Endothelial cell of umbilical vein (primary cell): Measurements from ENCODE around the gene CDK11B. TPM values are rescaled to one million over a fixed set of nuclear protein-coding genes. Genes with fewer than 3 reads are reported as not detected.

Source experiments
- BruUV-seq: library from RNA; stranded (reverse); fragments of 400-500 nt; replicated peaks from 2 replicates; lab custom pipeline; 2021; lab: Mats Ljungman, UMichigan
- CTCF ChIA-PET: fragments of 300-600, 350-600 bp; sonication (Branson Sonifier 250); formaldehyde crosslinking; loops from one replicate; lab custom pipeline; 2021; ENCODE audit warnings: antibody characterized with exemption, inconsistent platforms; lab: Charles Lee
- POLR2A ChIA-PET: fragments of 300-600, 350-600 bp; sonication (Branson Sonifier 250); formaldehyde crosslinking; loops from one replicate; lab custom pipeline; 2021; ENCODE audit warnings: antibody characterized with exemption, inconsistent platforms; lab: Charles Lee
- DNase-seq: peaks from one replicate; pipeline ENCODE4 v3.0.0-alpha.2; 2011; ENCODE audit warnings: low read depth, low spot score
- FAIRE-seq: peaks from 2 replicates; lab custom pipeline; 2011; peaks lifted over from hg19 to GRCh38; lab: Jason Lieb, UNC
- H2AFZ ChIP-seq: 2 replicates; pipeline ENCODE4 v1.6.0; 2012; ENCODE audit warnings: low read depth, low read length, control low read depth, inconsistent platforms
- H3K27ac ChIP-seq: 2 replicates; pipeline ENCODE4 v1.5.1; 2011; ENCODE audit warnings: low read depth, mild to moderate bottlenecking, control low read depth, low read length, moderate library complexity; ENCODE audit not compliant: insufficient read depth
- H3K27me3 ChIP-seq, 2 experiments: 2 replicates each; pipeline versions ENCODE4 v1.6.0 to v1.6.1; 2011; ENCODE audit warnings: low read length in 2 of 2, mixed read lengths in 1 of 2; ENCODE audit not compliant: control insufficient read depth in 2 of 2, insufficient read depth in 2 of 2
- H3K36me3 ChIP-seq, 2 experiments: 2 replicates in 1 of 2; 3 replicates in 1 of 2; pipeline ENCODE4 v1.5.1; 2011; ENCODE audit warnings: low read length in 2 of 2, mild to moderate bottlenecking in 1 of 2, moderate library complexity in 1 of 2; ENCODE audit not compliant: control insufficient read depth in 2 of 2, insufficient read depth in 2 of 2; ENCODE audit errors: extremely low read depth in 1 of 2
- H3K4me1 ChIP-seq: 3 replicates; pipeline ENCODE4 v1.5.1; 2011; ENCODE audit warnings: mild to moderate bottlenecking, low read length; ENCODE audit not compliant: control insufficient read depth, insufficient read depth; ENCODE audit errors: extremely low read depth
- H3K4me2 ChIP-seq: 2 replicates; pipeline ENCODE4 v1.6.1; 2011; ENCODE audit warnings: low read length, control low read depth, mixed read lengths; ENCODE audit not compliant: insufficient read depth
- H3K4me3 ChIP-seq, 3 experiments: fragments of 200-600 bp in 1 of 3; sonication (generic), shearing (Covaris generic) in 1 of 3; replicated peaks in 1 of 3; 2 replicates each; pipeline ENCODE4 v1.5.1; 2011 to 2016; ENCODE audit warnings: control low read depth in 3 of 3, low read length in 3 of 3, mild to moderate bottlenecking in 2 of 3, inconsistent platforms in 1 of 3, low read depth in 1 of 3, moderate library complexity in 1 of 3; ENCODE audit not compliant: insufficient read depth in 1 of 3
- H3K79me2 ChIP-seq: 2 replicates; pipeline ENCODE4 v1.6.0; 2012; ENCODE audit warnings: low read length, inconsistent platforms; ENCODE audit not compliant: control insufficient read depth, insufficient read depth
- H3K9ac ChIP-seq: replicated peaks from 2 replicates; pipeline ENCODE3; 2011; ENCODE audit warnings: low read length, control low read depth; ENCODE audit not compliant: insufficient read depth; ENCODE audit errors: extremely low read depth
- H3K9me1 ChIP-seq: replicated peaks from 3 replicates; pipeline ENCODE4 v1.6.0; 2011; ENCODE audit warnings: mild to moderate bottlenecking, low read length; ENCODE audit not compliant: control insufficient read depth, insufficient read depth; ENCODE audit errors: extremely low read depth
- H3K9me3 ChIP-seq: replicated peaks from 2 replicates; pipeline ENCODE4 v1.5.1; 2012; ENCODE audit warnings: low read length, inconsistent platforms; ENCODE audit not compliant: control insufficient read depth, insufficient read depth
- H4K20me1 ChIP-seq: replicated peaks from 2 replicates; pipeline ENCODE3; 2011; ENCODE audit warnings: mild to moderate bottlenecking, low read length; ENCODE audit not compliant: control insufficient read depth, insufficient read depth; ENCODE audit errors: extremely low read depth
- CTCF ChIP-seq, 2 donors: IDR thresholded peaks; 1 replicate in 1 of 2; 2 replicates in 1 of 2; pipeline ENCODE4 v1.5.1; 2011; ENCODE audit warnings: low read length in 2 of 2, mild to moderate bottlenecking in 2 of 2, moderate library complexity in 2 of 2, control low read depth in 1 of 2, inconsistent platforms in 1 of 2, low read depth in 1 of 2; ENCODE audit not compliant: insufficient read depth in 1 of 2; ENCODE audit errors: extremely low read depth in 1 of 2
- EZH2 ChIP-seq: IDR thresholded peaks from 2 replicates; pipeline ENCODE4 v1.6.1; 2012; ENCODE audit warnings: borderline replicate concordance, low read depth, mild to moderate bottlenecking, moderate library complexity, low read length, inconsistent platforms; ENCODE audit not compliant: severe bottlenecking
- FOS ChIP-seq: IDR thresholded peaks from 2 replicates; pipeline ENCODE4 v1.6.1; 2011; ENCODE audit warnings: mild to moderate bottlenecking, low read length, moderate library complexity, borderline replicate concordance; ENCODE audit not compliant: insufficient read depth
- GATA2 ChIP-seq: IDR thresholded peaks from 2 replicates; pipeline ENCODE4 v1.7.0; 2011; ENCODE audit warnings: low read depth, mild to moderate bottlenecking, moderate library complexity, mixed read lengths, low read length; ENCODE audit not compliant: insufficient read length, insufficient read depth
- POLR2A ChIP-seq: IDR thresholded peaks from 2 replicates; pipeline ENCODE4 v1.6.1; 2012; ENCODE audit warnings: low read depth, mild to moderate bottlenecking, control low read depth, low read length
- POLR2AphosphoS5 ChIP-seq: IDR thresholded peaks from 2 replicates; pipeline ENCODE4 v1.6.1; 2012; ENCODE audit warnings: low read depth, mild to moderate bottlenecking, control low read depth, low read length, moderate library complexity; ENCODE audit not compliant: insufficient read depth
- dilution Hi-C: fragments of 300-500 bp; cut with MboI; formaldehyde crosslinking; loops from one replicate; pipeline ENCODE4 v1.15.0; 2019; ENCODE audit warnings: low sequenced_read_pairs; ENCODE audit not compliant: extremely low pct_ligation_motif_present
- intact Hi-C: fragments of 100-400 bp; cut with micrococcal nuclease; formaldehyde crosslinking; loops from one replicate; pipeline ENCODE4 v1.10.0; 2022
- polyA plus RNA-seq, 4 experiments: library from polyadenylated mRNA; depleted of rRNA in 3 of 4; stranded (reverse) in 3 of 4; unstranded in 1 of 4; fragments of >200 nt; gene quantifications; 2 replicates each; pipeline versions ENCODE4 v1.2.1 to v1.2.3, GENCODE V29; 2011 to 2012; ENCODE audit warnings: missing spikeins in 1 of 4
- total RNA-seq: library from RNA; stranded (reverse); gene quantifications from 2 replicates; pipeline ENCODE4 v1.2.3, GENCODE V29; 2021

Gene CDK11B
- total and polyA plus RNA-seq, 2 donors (not counting 3 experiments of a cell fraction or from before 2014, with no cell fraction given) = 16.4 to 32.0 TPM

- Histone ChIP-seq H3K27me3 (peaks cover 3 to 24% of the 10 kb centered on the region in 2 experiments), H2AFZ (no peak overlapping the region), H3K27ac (no peak overlapping the region), H3K4me3 (no peak overlapping the region), H3K4me2 (no peak overlapping the region), H3K9ac (no peak overlapping the region), H3K36me3 (peaks cover 0 to under 1% of the 10 kb centered on the region in 2 experiments), H3K79me2 (no peaks in the 10 kb centered on the region), H3K4me1 (no peaks in the 10 kb centered on the region), H3K9me3 (no peaks in the 10 kb centered on the region), H4K20me1 (no peaks in the 10 kb centered on the region), H3K9me1 (no peaks in the 10 kb centered on the region)
- FAIRE-seq (no peak), DNase-seq (no peak)
- TF ChIP-seq EZH2 (peak; percentile 98), POLR2AphosphoS5 (no peak), POLR2A (no peak), FOS (no peak), GATA2 (no peak), CTCF (IDR thresholded peaks at IDR 0.05; ENCODE audit: extremely low read depth in 1 of 2, insufficient read depth in 1 of 2, low read depth in 1 of 2, low read length in 2 of 2) (no peak)
- dilution Hi-C loops (no loop called here), intact Hi-C loops (no loop called here)
- BruUV-seq = no TSS peak
- CTCF ChIA-PET = interaction anchor here (1.6 kb wide), 2 partner anchors 29 to 274 kb away, joined by 3 read pairs; no protein-coding TSS in a partner anchor
- POLR2A ChIA-PET = no interaction called here
Observed at GRCh38 chr1:1630965-1631781, 27.6 kb downstream of the CDK11B start.
